Measurements from ENCODE around the gene YIF1A.

YIF1A gene

GRCh38 chr11:66239998-66240780 lies 48.8 kb downstream of the YIF1A start:
- no peak for DNase-seq

GRCh38 chr11:66239511-66239910 lies 49.4 kb downstream of the YIF1A start:
- no peak for DNase-seq

GRCh38 chr11:66238786-66239413 lies 50.0 kb downstream of the YIF1A start:
- DNase-seq: no peak

- no peak for DNase-seq
Observed at GRCh38 chr11:66237867-66238266, 51.1 kb downstream of the YIF1A start.

GRCh38 chr11:66235141-66235540 lies 53.8 kb downstream of the YIF1A start:
- no peak for DNase-seq

Measured in NCI-H1105 (cell line).